Activated T-cell treated with anti-CD3 and anti-CD28 coated beads, Interleukin-2, amount 50 U/mL, for 48 hours (primary cell): ENCODE data around the gene RNF220.
A peak's percentile ranks its signal among the peaks of the same experiment; 100 is the strongest.

Source experiments
- DNase-seq, 2 experiments: peaks; one replicate each; pipeline ENCODE4 v3.0.0-alpha.2; 2020

The RNF220 gene

GRCh38 chr1:44641126-44642102, 236.4 kb downstream of the RNF220 start:
- no peak for DNase-seq

- DNase-seq = no peak
These were observed 237.2 kb downstream of the RNF220 start for GRCh38 chr1:44642255-44642654.

DNA sequence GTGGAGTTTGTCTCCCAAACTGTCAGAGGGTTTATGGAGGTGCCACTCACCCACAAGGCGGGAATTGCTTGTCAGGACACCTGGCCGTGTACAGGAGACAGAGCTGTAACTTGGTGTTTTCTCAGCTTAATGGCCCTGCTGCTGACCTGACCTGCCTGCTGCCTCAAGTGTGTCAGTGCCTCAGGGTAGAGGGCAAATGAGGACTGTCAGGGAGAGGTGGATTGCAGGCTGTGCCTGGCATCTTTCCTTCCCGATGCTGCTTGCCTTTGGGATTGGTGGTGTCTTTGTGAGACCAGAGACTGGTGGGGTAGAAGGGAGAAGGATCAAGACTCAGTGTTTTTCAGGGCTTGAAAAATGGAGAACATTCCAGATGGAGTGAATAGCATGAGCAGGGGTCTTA, 237.9 kb downstream of the RNF220 start:
- no peak for DNase-seq

- no peak for DNase-seq
These were observed 238.8 kb downstream of the RNF220 start for GRCh38 chr1:44643721-44644334.

DNA sequence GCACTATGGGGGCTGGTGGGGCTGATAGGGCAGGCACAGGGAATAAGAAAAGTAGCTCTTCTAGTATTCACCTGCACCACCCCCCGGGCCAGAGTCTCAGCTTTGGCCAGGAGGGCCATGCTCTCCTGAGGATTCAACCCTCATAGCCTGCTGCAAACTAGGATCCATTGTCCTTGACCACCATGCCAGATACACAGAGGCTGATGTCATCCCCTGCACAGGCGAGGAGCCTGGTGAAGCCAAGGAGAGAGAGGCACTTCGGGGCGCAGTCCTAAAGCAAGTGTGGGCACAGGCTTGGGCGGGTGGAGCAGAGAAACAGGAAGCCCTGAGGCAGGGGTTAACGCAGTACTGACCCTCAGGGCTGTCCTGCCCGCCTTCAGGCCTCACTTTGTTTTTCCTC, 239.8 kb downstream of the RNF220 start:
- DNase-seq = no peak

DNA sequence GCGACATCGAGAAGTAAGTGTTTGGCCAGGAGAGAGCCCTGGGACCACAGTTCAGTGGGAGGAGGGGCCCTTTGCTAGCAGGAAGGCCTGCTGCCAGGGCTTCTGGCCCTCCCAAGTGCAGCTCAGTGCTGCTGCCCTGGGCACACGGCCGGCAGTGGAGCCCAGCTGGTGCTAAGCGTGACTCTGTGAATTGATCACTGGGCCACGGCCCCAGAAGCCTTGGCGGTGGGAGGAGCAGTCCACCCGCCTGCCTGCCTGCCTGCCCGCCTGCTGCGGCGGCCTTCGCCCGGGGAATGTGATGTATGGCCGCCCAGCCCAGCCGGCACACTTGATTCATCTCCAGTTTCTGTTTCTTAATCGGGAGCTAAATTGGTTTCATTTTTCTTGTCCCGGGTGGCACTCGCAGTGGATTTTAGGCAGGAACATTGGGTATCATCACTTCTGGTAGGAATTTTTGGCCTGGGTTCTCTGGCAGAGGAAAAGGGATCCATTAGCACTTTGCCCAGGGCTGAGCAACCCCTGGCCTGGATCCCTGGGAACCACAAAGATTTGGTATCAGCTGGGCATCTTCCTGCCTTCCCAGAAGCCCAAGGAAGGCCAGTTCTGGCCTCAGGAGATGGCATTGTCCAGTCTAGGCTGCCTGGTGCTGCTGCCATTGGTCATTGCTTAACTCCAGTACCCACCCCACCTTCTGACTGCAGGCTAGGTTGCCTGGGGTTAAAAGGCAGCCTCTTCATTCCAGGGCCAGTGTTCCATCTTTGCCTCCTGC, 240.6 kb downstream of the RNF220 start:
- no peak for DNase-seq

- no peak for DNase-seq
These were observed 241.4 kb downstream of the RNF220 start for GRCh38 chr1:44646261-44647110.

- DNase-seq = no peak
These were observed 242.8 kb downstream of the RNF220 start for GRCh38 chr1:44647896-44648295.

- no peak for DNase-seq
These were observed 243.6 kb downstream of the RNF220 start for GRCh38 chr1:44648529-44649250.

DNA sequence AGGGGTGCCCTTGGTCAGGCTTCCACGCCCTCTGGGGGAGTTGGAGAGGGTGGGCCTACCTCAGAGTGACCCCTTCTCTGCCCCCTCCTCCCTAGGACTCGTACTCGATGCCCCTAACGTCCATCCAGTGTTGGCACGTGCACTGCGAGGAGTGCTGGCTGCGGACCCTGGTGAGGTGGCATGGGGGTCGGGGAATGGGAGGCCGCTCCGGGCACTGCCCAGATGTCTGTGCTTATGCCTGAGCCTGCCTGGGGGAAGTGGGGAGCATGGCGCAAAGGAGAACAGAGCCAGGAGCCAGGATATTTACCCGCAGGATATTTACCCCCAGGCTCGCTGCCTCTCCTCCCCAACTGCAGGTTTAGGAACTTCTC, 244.7 kb downstream of the RNF220 start:
- DNase-seq = no peak

DNA sequence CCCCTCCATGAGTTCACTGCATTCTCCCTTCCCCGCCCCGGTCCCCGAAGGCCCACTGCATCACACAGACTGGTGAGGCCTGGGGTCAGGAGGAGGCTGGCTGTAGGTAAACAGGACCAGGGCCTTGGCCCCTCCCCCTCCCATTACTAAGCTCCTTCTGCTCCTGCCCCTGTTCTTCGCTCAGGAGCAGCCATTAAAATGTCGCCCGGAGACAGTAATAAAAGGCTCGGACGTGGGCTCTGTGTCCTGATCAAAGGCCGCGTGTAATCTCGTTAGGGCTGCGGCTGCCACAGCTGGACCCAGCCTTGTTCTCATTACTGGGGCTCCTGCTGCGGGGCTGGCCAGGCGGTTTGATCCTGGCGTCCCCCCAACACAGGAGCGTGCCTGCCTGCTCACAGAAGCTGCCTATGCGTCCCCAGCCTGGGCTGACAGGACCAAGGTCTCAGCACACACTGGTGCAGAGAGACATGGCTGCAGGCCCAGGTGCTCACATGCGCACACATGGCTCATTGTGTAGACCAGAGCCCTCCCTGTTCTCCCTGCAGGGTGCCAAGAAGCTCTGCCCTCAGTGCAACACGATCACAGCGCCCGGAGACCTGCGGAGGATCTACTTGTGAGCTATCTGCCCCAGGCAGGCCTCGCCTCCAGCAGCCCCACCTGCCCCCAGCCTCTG, 245.2 kb downstream of the RNF220 start:
- DNase-seq = no peak

DNA sequence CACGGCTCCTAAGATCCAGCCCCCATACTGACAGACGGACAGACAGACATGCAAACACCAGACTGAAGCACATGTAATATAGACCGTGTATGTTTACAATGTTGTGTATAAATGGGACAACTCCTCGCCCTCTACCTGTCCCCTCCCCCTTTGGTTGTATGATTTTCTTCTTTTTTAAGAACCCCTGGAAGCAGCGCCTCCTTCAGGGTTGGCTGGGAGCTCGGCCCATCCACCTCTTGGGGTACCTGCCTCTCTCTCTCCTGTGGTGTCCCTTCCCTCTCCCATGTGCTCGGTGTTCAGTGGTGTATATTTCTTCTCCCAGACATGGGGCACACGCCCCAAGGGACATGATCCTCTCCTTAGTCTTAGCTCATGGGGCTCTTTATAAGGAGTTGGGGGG, 246.0 kb downstream of the RNF220 start:
- no peak for DNase-seq

DNA sequence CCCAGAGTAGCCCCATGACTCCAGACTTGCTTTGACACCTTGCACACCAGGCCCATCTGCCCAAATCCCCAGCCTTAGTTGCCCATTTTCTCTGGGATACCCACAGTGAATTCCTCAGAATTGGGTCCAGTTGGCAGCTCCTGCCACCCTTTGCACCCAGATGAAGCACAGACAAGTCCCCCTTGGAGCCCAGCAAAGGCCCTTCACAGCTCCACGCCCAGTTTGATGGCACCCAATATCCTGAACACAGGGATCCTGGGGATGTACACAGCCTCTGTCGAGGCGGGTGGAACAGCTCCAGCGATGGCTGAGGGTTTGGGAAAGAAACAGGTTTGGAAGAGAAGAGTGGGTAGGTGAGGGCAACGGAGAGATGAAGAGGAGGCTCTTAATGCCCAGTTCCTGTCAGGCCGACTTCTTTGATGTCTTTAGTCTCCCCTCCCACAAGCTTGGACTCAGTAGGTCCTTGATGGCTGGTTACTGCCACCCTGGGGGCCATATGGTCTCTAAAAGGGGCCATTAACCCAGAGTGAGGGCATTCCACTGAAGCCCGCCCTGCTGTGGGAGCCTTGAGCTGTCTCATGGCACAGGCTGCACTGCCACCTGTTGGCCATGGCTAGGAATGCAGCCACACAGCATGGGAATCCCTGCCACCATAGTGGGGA, 247.5 kb downstream of the RNF220 start:
- DNase-seq = peak; percentile 87 to 91

GRCh38 chr1:44653107-44653964, 248.3 kb downstream of the RNF220 start:
- DNase-seq = no peak

GRCh38 chr1:44654621-44655187, 249.6 kb downstream of the RNF220 start:
- DNase-seq = no peak

DNA sequence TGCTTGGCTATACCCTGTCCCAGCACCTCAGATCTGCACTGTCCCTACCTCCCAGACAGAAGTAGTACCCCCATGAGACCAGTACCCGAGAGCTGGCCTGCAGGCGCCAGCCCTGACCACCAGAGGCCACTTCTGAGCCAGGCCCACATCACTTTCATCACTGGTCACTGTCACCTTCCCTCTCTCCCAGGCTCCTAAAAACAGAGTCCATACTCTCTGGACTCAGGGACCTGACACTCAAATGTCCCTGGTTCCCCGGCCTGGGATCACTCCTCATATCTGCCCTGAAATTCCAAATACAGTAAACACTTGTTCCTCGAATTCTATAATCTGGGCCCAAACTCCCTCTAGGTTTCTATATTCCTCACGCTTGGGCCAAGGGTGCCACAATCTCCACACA, 250.6 kb downstream of the RNF220 start:
- peak in 1 of 2 experiments; percentile 41 for DNase-seq

GRCh38 chr1:44659566-44659965, 254.5 kb downstream of the RNF220 start:
- DNase-seq = no peak

GRCh38 chr1:44660176-44660575, 255.1 kb downstream of the RNF220 start:
- no peak for DNase-seq
